ENCODE measurements around the gene RAB7B.

The RAB7B gene

GRCh38 chr1:205972491-205973168 is 30.6 kb downstream of the RAB7B start:
- no peak for FAIRE-seq

GRCh38 chr1:205972081-205972480 is 31.1 kb downstream of the RAB7B start:
- FAIRE-seq: no peak

GRCh38 chr1:205971082-205971481 is 32.1 kb downstream of the RAB7B start:
- FAIRE-seq: no peak

GRCh38 chr1:205970486-205970885 is 32.7 kb downstream of the RAB7B start:
- no peak for FAIRE-seq

- FAIRE-seq: no peak
Measured at GRCh38 chr1:205969229-205969628, 34.0 kb downstream of the RAB7B start.

- no peak for FAIRE-seq
Measured at GRCh38 chr1:205967554-205968335, 35.5 kb downstream of the RAB7B start.

GRCh38 chr1:205965036-205965884 is 37.9 kb downstream of the RAB7B start:
- FAIRE-seq: no peak

- FAIRE-seq: no peak
Measured at GRCh38 chr1:205963352-205964155, 39.6 kb downstream of the RAB7B start.

GRCh38 chr1:205962821-205963221 is 40.4 kb downstream of the RAB7B start:
- FAIRE-seq: no peak

- no peak for FAIRE-seq
Measured at GRCh38 chr1:205961991-205962820, 41.0 kb downstream of the RAB7B start.

GRCh38 chr1:205961405-205961804 is 41.8 kb downstream of the RAB7B start:
- no peak for FAIRE-seq

- no peak for FAIRE-seq
Measured at GRCh38 chr1:205959789-205960188, 43.4 kb downstream of the RAB7B start.

- FAIRE-seq: no peak
Measured at GRCh38 chr1:205955499-205955898, 47.7 kb downstream of the RAB7B start.

GRCh38 chr1:205954819-205955404 is 48.3 kb downstream of the RAB7B start:
- no peak for FAIRE-seq

GRCh38 chr1:205951746-205952145 is 51.4 kb downstream of the RAB7B start:
- FAIRE-seq: no peak

- FAIRE-seq: no peak
Measured at GRCh38 chr1:205950826-205951549, 52.2 kb downstream of the RAB7B start.

- FAIRE-seq: no peak
Measured at GRCh38 chr1:205950280-205950679, 52.9 kb downstream of the RAB7B start.

GRCh38 chr1:205949753-205950152 is 53.4 kb downstream of the RAB7B start:
- FAIRE-seq: no peak

- no peak for FAIRE-seq
Measured at GRCh38 chr1:205948886-205949285, 54.3 kb downstream of the RAB7B start.

GRCh38 chr1:205948039-205948438 is 55.2 kb downstream of the RAB7B start:
- FAIRE-seq: no peak

- no peak for FAIRE-seq
Measured at GRCh38 chr1:205947024-205947423, 56.2 kb downstream of the RAB7B start.
